Epithelial cell of esophagus (primary cell): Measurements from ENCODE around the gene HIP1.

ENCODE experiments used
- DNase-seq: peaks from one replicate; pipeline ENCODE4 v3.0.0; 2010; ENCODE audit warnings: low read depth
- H3K4me3 ChIP-seq: 2 replicates; pipeline ENCODE4 v1.5.1; 2011; ENCODE audit warnings: mild to moderate bottlenecking, low read length, control low read depth
- TF ChIP-seq, protein P1 (sequence below): IDR thresholded peaks from 2 replicates; pipeline ENCODE4 v1.5.1; 2011; ENCODE audit warnings: low read depth, mild to moderate bottlenecking, low read length, control low read depth, inconsistent platforms; ENCODE audit not compliant: insufficient read depth; ENCODE audit errors: missing control alignments

HIP1 gene

GRCh38 chr7:75642810-75643486, 95.8 kb downstream of the HIP1 start:
- DNase-seq: peak; percentile 80
- no peak overlapping the region for H3K4me3 ChIP-seq

GRCh38 chr7:75640201-75640600, 98.5 kb downstream of the HIP1 start:
- no peak overlapping the region for H3K4me3 ChIP-seq
- no peak for DNase-seq
- TF ChIP-seq, protein P1, sequence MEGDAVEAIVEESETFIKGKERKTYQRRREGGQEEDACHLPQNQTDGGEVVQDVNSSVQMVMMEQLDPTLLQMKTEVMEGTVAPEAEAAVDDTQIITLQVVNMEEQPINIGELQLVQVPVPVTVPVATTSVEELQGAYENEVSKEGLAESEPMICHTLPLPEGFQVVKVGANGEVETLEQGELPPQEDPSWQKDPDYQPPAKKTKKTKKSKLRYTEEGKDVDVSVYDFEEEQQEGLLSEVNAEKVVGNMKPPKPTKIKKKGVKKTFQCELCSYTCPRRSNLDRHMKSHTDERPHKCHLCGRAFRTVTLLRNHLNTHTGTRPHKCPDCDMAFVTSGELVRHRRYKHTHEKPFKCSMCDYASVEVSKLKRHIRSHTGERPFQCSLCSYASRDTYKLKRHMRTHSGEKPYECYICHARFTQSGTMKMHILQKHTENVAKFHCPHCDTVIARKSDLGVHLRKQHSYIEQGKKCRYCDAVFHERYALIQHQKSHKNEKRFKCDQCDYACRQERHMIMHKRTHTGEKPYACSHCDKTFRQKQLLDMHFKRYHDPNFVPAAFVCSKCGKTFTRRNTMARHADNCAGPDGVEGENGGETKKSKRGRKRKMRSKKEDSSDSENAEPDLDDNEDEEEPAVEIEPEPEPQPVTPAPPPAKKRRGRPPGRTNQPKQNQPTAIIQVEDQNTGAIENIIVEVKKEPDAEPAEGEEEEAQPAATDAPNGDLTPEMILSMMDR: no peak

More at GRCh38 chr7:75642810-75643486, 95.8 kb downstream of the HIP1 start:
- TF ChIP-seq, protein P1: peak; percentile 74

- peak overlapping the region; percentile 47 for H3K4me3 ChIP-seq
- DNase-seq: no peak
- TF ChIP-seq, protein P1: no peak
Observed at GRCh38 chr7:75639886-75640190, 98.9 kb downstream of the HIP1 start.

DNA sequence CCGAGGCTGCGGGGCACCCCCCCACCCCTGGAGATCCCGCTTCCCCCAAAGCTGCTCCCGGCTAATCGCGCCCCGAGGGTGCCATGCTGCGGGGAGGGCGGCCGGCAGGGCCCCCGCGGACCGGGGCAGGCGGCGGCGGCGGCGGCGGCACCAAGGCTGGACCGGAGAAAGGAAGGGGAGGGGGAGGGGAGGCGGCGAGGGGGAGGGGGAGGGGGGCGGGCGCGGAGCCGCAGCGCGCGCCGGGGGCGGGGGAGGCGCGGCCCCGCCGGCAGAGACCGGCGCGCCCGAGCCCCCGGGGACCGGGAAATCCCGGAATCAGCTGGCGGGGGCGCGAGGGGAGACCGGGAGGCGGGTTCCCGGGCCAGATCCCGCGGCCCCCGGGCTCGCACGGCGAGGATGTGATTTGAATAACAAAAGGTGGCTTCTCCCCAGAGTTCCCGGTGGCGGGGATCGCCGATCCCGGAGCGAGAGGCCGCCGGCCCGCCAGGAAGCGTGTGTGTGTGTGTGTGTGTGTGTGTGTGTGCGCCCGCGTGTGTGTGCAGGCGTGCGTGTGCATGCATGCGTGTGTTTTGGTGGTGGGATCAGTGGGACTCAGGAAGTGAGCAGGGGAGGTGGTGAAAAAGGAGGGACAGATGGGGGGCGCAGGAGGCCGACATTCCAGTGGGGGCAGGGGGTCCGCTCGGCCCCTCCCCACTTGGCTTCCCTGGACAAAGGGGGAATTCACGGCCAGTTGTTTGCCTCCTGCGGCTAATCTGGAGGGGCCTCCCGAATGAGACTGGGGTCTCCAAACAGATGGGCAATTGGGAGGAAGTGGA, 99.5 kb downstream of the HIP1 start:
- DNase-seq: peak; percentile 38
- H3K4me3 ChIP-seq: peak overlapping the region; percentile 47
- TF ChIP-seq, protein P1: no peak

- peak; percentile 28 for DNase-seq
- TF ChIP-seq, protein P1: no peak
- peak overlapping the region; percentile 42 for H3K4me3 ChIP-seq
Observed at GRCh38 chr7:75638594-75639070, 100.1 kb downstream of the HIP1 start.

- TF ChIP-seq, protein P1: no peak
- no peak for DNase-seq
- peak overlapping the region; percentile 42 for H3K4me3 ChIP-seq
Observed at GRCh38 chr7:75637854-75638593, 100.7 kb downstream of the HIP1 start.
